Activated CD8-positive, alpha-beta T cell treated with anti-CD3 and anti-CD28 coated beads, Interleukin-2, amount 10 ng/mL, durations not matched to agents 7 days and 5 days (primary cell): Measurements from ENCODE around the gene ZEB2. TPM values are rescaled to one million over a fixed set of nuclear protein-coding genes. Genes with fewer than 3 reads are reported as not detected.

Experiments
- ATAC-seq: fragments of 150-1000 bp; cut with Tn5 transposase; one replicate; pipeline ENCODE4 v1.10.0; 2021; ENCODE audit warnings: moderate library complexity
- CTCF ChIA-PET: fragments of 350-600 bp; sonication (Branson Sonifier 250); formaldehyde crosslinking; loops from one replicate; lab custom pipeline; 2021; ENCODE audit warnings: antibody characterized with exemption; lab: Charles Lee
- POLR2A ChIA-PET: fragments of 350-600 bp; sonication (Branson Sonifier 250); formaldehyde crosslinking; loops from one replicate; lab custom pipeline; 2021; ENCODE audit warnings: antibody characterized with exemption; lab: Charles Lee
- DNase-seq: peaks from one replicate; pipeline ENCODE4 v3.0.0-alpha.2; 2020
- H3K27ac Mint-ChIP-seq: one replicate; pipeline ENCODE4 v1.8.0; 2021; ENCODE audit warnings: mild to moderate bottlenecking, mixed read lengths
- H3K27me3 Mint-ChIP-seq: one replicate; pipeline ENCODE4 v1.8.0; 2021; ENCODE audit warnings: low read depth, mixed read lengths
- H3K36me3 Mint-ChIP-seq: one replicate; pipeline ENCODE4 v1.8.0; 2021; ENCODE audit warnings: low read depth, mixed read lengths
- H3K4me1 Mint-ChIP-seq: one replicate; pipeline ENCODE4 v1.8.0; 2021; ENCODE audit warnings: low read depth, mixed read lengths
- H3K4me3 Mint-ChIP-seq: one replicate; pipeline ENCODE4 v1.8.0; 2021; ENCODE audit warnings: mild to moderate bottlenecking, mixed read lengths
- H3K9me3 Mint-ChIP-seq: one replicate; pipeline ENCODE4 v1.8.0; 2022; ENCODE audit warnings: mixed read lengths; ENCODE audit not compliant: insufficient read depth
- total RNA-seq, 2 experiments: library from RNA; stranded (reverse); gene quantifications; one replicate each; pipeline ENCODE4 v1.2.3, GENCODE V29; 2021

ZEB2 gene
- 1 to 10 TPM; 4.0 to 5.7 TPM for total RNA-seq

GRCh38 chr2:144519934-144520731, at the start of gene ZEB2:
Gene ZEB2 (minus strand): TSS chr2:144520119. CDS start chr2:144517350, 2,769 bp downstream.
- peak; percentile 61 for DNase-seq
- POLR2A ChIA-PET = interaction anchor here (0.6 to 1.2 kb wide), 2 partner anchors 189 to 830 kb away, joined by 4 read pairs; no protein-coding TSS in a partner anchor
- no peaks in the 10 kb centered on the region for H3K9me3 Mint-ChIP-seq
- peaks cover 42% of the 10 kb centered on the region for H3K27me3 Mint-ChIP-seq
- peaks cover 2% of the 10 kb centered on the region for H3K36me3 Mint-ChIP-seq
- H3K27ac Mint-ChIP-seq = no peak within 1 kb of the TSS
- CTCF ChIA-PET = interaction anchor here (0.8 to 0.9 kb wide), 5 partner anchors 9 to 791 kb away, joined by 3 to 4 read pairs (median 3); no protein-coding TSS in a partner anchor
- peak; percentile 16 for ATAC-seq
- H3K4me1 Mint-ChIP-seq = peaks cover 30% of the 10 kb centered on the region
- H3K4me3 Mint-ChIP-seq = no peak within 1 kb of the TSS

- H3K4me1 Mint-ChIP-seq = peaks cover 5% of the 10 kb centered on the region
- H3K27ac Mint-ChIP-seq = no peak overlapping the region
- ChIA-PET CTCF (interaction anchor here (0.7 to 1.3 kb wide), 2 partner anchors 12 kb away, joined by 3 read pairs; no protein-coding TSS in a partner anchor), POLR2A (no interaction called here)
- DNase-seq = no peak
- H3K4me3 Mint-ChIP-seq = no peak overlapping the region
- no peaks in the 10 kb centered on the region for H3K36me3 Mint-ChIP-seq
- H3K9me3 Mint-ChIP-seq = no peaks in the 10 kb centered on the region
- H3K27me3 Mint-ChIP-seq = peaks cover 2% of the 10 kb centered on the region
- no peak for ATAC-seq
Observed at GRCh38 chr2:144567745-144568144, 47.8 kb upstream of the ZEB2 start.

DNA sequence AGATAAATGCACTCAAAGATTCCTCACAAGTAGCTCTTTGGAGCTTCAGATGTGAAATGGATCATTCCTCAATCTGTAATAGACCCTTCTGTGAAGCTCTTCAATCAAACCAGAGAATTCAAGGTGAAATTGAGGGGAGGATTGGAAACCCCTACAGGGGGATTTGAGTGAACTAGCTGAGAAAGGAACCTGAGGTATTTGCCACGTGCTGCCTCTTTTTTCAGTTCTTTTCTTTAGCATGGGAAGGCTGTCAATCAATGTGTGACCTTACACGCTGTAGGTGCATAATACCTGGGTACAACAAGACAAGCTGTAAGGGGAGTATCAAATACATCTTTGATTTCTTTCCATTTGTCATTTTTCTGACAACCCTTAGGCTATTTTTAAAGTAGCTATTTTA, 46.5 kb upstream of the ZEB2 start:
- ChIA-PET POLR2A (interaction anchor here (0.5 kb wide), 1 partner anchor 43 kb away, joined by 4 read pairs; no protein-coding TSS in a partner anchor), CTCF (no interaction called here)
- Mint-ChIP-seq H3K9me3 (no peaks in the 10 kb centered on the region), H3K4me3 (no peak overlapping the region), H3K36me3 (no peaks in the 10 kb centered on the region), H3K4me1 (peaks cover 3% of the 10 kb centered on the region), H3K27me3 (peaks cover 2% of the 10 kb centered on the region), H3K27ac (no peak overlapping the region)
- DNase-seq (no peak), ATAC-seq (no peak)

- Mint-ChIP-seq H3K27ac (no peak overlapping the region), H3K4me3 (no peak overlapping the region), H3K27me3 (peaks cover 5% of the 10 kb centered on the region), H3K36me3 (no peaks in the 10 kb centered on the region), H3K9me3 (no peaks in the 10 kb centered on the region), H3K4me1 (no peaks in the 10 kb centered on the region)
- POLR2A ChIA-PET = no interaction called here
- CTCF ChIA-PET = no interaction called here
- ATAC-seq (no peak), DNase-seq (no peak)
Observed at GRCh38 chr2:144560251-144560650, 40.3 kb upstream of the ZEB2 start.

- Mint-ChIP-seq H3K9me3 (no peaks in the 10 kb centered on the region), H3K4me3 (no peak overlapping the region), H3K27ac (no peak overlapping the region), H3K36me3 (no peaks in the 10 kb centered on the region), H3K27me3 (peaks cover 5% of the 10 kb centered on the region), H3K4me1 (no peaks in the 10 kb centered on the region)
- no peak for DNase-seq
- POLR2A ChIA-PET = no interaction called here
- no peak for ATAC-seq
- CTCF ChIA-PET = no interaction called here
Observed at GRCh38 chr2:144559681-144560080, 39.8 kb upstream of the ZEB2 start.

- H3K27me3 Mint-ChIP-seq = peaks cover 5% of the 10 kb centered on the region
- H3K27ac Mint-ChIP-seq = no peak overlapping the region
- DNase-seq (no peak), ATAC-seq (no peak)
- no peak overlapping the region for H3K4me3 Mint-ChIP-seq
- ChIA-PET POLR2A (no interaction called here), CTCF (no interaction called here)
- no peaks in the 10 kb centered on the region for H3K9me3 Mint-ChIP-seq
- no peaks in the 10 kb centered on the region for H3K36me3 Mint-ChIP-seq
- no peaks in the 10 kb centered on the region for H3K4me1 Mint-ChIP-seq
Observed at GRCh38 chr2:144559242-144559641, 39.3 kb upstream of the ZEB2 start.

GRCh38 chr2:144554492-144555210, 34.7 kb upstream of the ZEB2 start:
- H3K27ac Mint-ChIP-seq = no peak overlapping the region
- DNase-seq (no peak), ATAC-seq (no peak)
- peaks cover 5% of the 10 kb centered on the region for H3K27me3 Mint-ChIP-seq
- no peaks in the 10 kb centered on the region for H3K9me3 Mint-ChIP-seq
- ChIA-PET POLR2A (no interaction called here), CTCF (interaction anchor here (1.1 to 1.2 kb wide), 2 partner anchors 12 to 19 kb away, joined by 3 read pairs; no protein-coding TSS in a partner anchor)
- no peaks in the 10 kb centered on the region for H3K36me3 Mint-ChIP-seq
- no peaks in the 10 kb centered on the region for H3K4me1 Mint-ChIP-seq
- no peak overlapping the region for H3K4me3 Mint-ChIP-seq

DNA sequence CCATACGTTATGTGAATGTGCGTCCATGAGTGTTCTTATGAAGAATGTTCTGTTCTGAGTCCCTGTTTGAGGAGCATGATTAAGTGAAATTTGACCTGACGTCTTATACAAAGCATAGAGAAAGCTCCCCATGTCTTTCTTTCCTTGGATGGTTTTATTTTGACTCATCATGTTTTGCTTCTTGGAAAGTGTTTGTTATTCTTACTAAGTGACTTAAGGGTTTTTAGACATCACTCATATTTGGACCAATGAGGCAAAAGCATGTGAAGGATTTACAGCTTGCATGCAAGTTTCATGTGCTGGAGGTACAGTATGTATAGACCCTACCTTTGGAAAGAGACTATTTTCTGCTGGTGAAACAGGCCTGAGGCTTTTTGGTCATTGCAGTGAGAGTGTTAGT, 33.5 kb upstream of the ZEB2 start:
- no peaks in the 10 kb centered on the region for H3K9me3 Mint-ChIP-seq
- no peak overlapping the region for H3K4me3 Mint-ChIP-seq
- peaks cover 6% of the 10 kb centered on the region for H3K4me1 Mint-ChIP-seq
- ChIA-PET CTCF (interaction anchor here (1.1 to 1.2 kb wide), 2 partner anchors 11 to 20 kb away, joined by 3 read pairs; no protein-coding TSS in a partner anchor), POLR2A (no interaction called here)
- peaks cover 5% of the 10 kb centered on the region for H3K27me3 Mint-ChIP-seq
- DNase-seq (no peak), ATAC-seq (no peak)
- no peak overlapping the region for H3K27ac Mint-ChIP-seq
- no peaks in the 10 kb centered on the region for H3K36me3 Mint-ChIP-seq

DNA sequence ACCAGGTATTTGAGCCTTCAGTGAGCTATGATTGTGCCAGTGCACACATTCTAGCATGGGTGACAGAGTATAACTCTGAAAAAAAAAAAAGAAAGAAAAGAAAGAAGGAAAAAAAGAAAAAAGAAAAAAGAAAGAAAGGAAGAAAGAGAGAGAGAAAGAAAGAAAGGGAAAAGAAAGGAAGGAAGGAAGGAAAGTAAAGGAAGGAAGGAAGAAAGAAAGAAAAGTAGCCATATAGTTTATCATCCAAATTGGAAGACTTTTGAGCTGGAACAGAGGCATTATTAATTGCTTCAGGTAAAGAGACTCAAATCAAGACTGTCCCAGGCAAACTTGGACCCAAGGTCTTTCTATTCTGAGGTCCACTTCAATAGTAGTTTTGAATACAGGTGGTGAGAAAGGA, 32.9 kb upstream of the ZEB2 start:
- Mint-ChIP-seq H3K9me3 (no peaks in the 10 kb centered on the region), H3K27ac (no peak overlapping the region), H3K4me1 (peaks cover 10% of the 10 kb centered on the region), H3K4me3 (no peak overlapping the region), H3K27me3 (peaks cover 3% of the 10 kb centered on the region), H3K36me3 (no peaks in the 10 kb centered on the region)
- CTCF ChIA-PET = no interaction called here
- ATAC-seq (no peak), DNase-seq (no peak)
- POLR2A ChIA-PET = no interaction called here

DNA sequence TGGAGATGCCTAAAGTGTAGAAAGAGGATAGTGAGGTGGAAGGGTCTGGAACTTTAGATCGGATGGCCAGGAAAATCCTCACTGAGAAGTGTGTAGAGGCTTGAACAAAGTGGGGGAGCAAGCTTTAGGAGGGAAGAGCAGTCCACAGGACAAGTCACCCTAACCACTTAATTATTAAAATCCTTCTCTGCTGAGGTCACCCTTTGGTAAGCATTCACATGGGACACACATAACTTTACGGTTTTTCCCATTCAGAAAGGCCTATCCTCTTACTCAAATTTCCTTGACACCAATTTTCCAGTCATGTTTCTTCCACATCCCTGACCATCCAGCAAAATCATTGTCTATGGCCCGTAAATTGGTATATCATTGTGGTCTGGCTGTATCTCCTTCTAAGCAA, 31.0 kb upstream of the ZEB2 start:
- CTCF ChIA-PET = interaction anchor here (0.6 kb wide), 1 partner anchor 10 kb away, joined by 3 read pairs; no protein-coding TSS in a partner anchor
- no peaks in the 10 kb centered on the region for H3K36me3 Mint-ChIP-seq
- no peaks in the 10 kb centered on the region for H3K9me3 Mint-ChIP-seq
- H3K4me3 Mint-ChIP-seq = no peak overlapping the region
- peaks cover 10% of the 10 kb centered on the region for H3K4me1 Mint-ChIP-seq
- peaks cover 2% of the 10 kb centered on the region for H3K27me3 Mint-ChIP-seq
- ATAC-seq = no peak
- no peak overlapping the region for H3K27ac Mint-ChIP-seq
- DNase-seq = no peak
- POLR2A ChIA-PET = no interaction called here

GRCh38 chr2:144550084-144550483, 30.2 kb upstream of the ZEB2 start:
- POLR2A ChIA-PET = interaction anchor here (0.6 kb wide), 1 partner anchor 26 kb away, joined by 3 read pairs; no protein-coding TSS in a partner anchor
- H3K4me1 Mint-ChIP-seq = peaks cover 10% of the 10 kb centered on the region

More at GRCh38 chr2:144550084-144550483, 30.2 kb upstream of the ZEB2 start:
- H3K27me3 Mint-ChIP-seq = peaks cover 2% of the 10 kb centered on the region
- CTCF ChIA-PET = no interaction called here
- H3K36me3 Mint-ChIP-seq = no peaks in the 10 kb centered on the region
- ATAC-seq (no peak), DNase-seq (no peak)
- H3K4me3 Mint-ChIP-seq = no peak overlapping the region
- no peaks in the 10 kb centered on the region for H3K9me3 Mint-ChIP-seq
- H3K27ac Mint-ChIP-seq = no peak overlapping the region
